Endothelial cell of umbilical vein (primary cell): ENCODE data around the gene APP. TPM values are rescaled to one million over a fixed set of nuclear protein-coding genes. Genes with fewer than 3 reads are reported as not detected.

ENCODE experiments used
- BruUV-seq: library from RNA; stranded (reverse); fragments of 400-500 nt; replicated peaks from 2 replicates; lab custom pipeline; 2021; lab: Mats Ljungman, UMichigan
- CTCF ChIA-PET: fragments of 300-600, 350-600 bp; sonication (Branson Sonifier 250); formaldehyde crosslinking; loops from one replicate; lab custom pipeline; 2021; ENCODE audit warnings: antibody characterized with exemption, inconsistent platforms; lab: Charles Lee
- POLR2A ChIA-PET: fragments of 300-600, 350-600 bp; sonication (Branson Sonifier 250); formaldehyde crosslinking; loops from one replicate; lab custom pipeline; 2021; ENCODE audit warnings: antibody characterized with exemption, inconsistent platforms; lab: Charles Lee
- DNase-seq: peaks from one replicate; pipeline ENCODE4 v3.0.0-alpha.2; 2011; ENCODE audit warnings: low read depth, low spot score
- FAIRE-seq: peaks from 2 replicates; lab custom pipeline; 2011; peaks lifted over from hg19 to GRCh38; lab: Jason Lieb, UNC
- H2AFZ ChIP-seq: 2 replicates; pipeline ENCODE4 v1.6.0; 2012; ENCODE audit warnings: low read depth, low read length, control low read depth, inconsistent platforms
- H3K27ac ChIP-seq: 2 replicates; pipeline ENCODE4 v1.5.1; 2011; ENCODE audit warnings: low read depth, mild to moderate bottlenecking, control low read depth, low read length, moderate library complexity; ENCODE audit not compliant: insufficient read depth
- H3K27me3 ChIP-seq, 2 experiments: 2 replicates each; pipeline versions ENCODE4 v1.6.0 to v1.6.1; 2011; ENCODE audit warnings: low read length in 2 of 2, mixed read lengths in 1 of 2; ENCODE audit not compliant: control insufficient read depth in 2 of 2, insufficient read depth in 2 of 2
- H3K36me3 ChIP-seq, 2 experiments: 2 replicates in 1 of 2; 3 replicates in 1 of 2; pipeline ENCODE4 v1.5.1; 2011; ENCODE audit warnings: low read length in 2 of 2, mild to moderate bottlenecking in 1 of 2, moderate library complexity in 1 of 2; ENCODE audit not compliant: control insufficient read depth in 2 of 2, insufficient read depth in 2 of 2; ENCODE audit errors: extremely low read depth in 1 of 2
- H3K4me1 ChIP-seq: 3 replicates; pipeline ENCODE4 v1.5.1; 2011; ENCODE audit warnings: mild to moderate bottlenecking, low read length; ENCODE audit not compliant: control insufficient read depth, insufficient read depth; ENCODE audit errors: extremely low read depth
- H3K4me2 ChIP-seq: 2 replicates; pipeline ENCODE4 v1.6.1; 2011; ENCODE audit warnings: low read length, control low read depth, mixed read lengths; ENCODE audit not compliant: insufficient read depth
- H3K4me3 ChIP-seq, 3 experiments: fragments of 200-600 bp in 1 of 3; sonication (generic), shearing (Covaris generic) in 1 of 3; replicated peaks in 1 of 3; 2 replicates each; pipeline ENCODE4 v1.5.1; 2011 to 2016; ENCODE audit warnings: control low read depth in 3 of 3, low read length in 3 of 3, mild to moderate bottlenecking in 2 of 3, inconsistent platforms in 1 of 3, low read depth in 1 of 3, moderate library complexity in 1 of 3; ENCODE audit not compliant: insufficient read depth in 1 of 3
- H3K79me2 ChIP-seq: 2 replicates; pipeline ENCODE4 v1.6.0; 2012; ENCODE audit warnings: low read length, inconsistent platforms; ENCODE audit not compliant: control insufficient read depth, insufficient read depth
- H3K9ac ChIP-seq: replicated peaks from 2 replicates; pipeline ENCODE3; 2011; ENCODE audit warnings: low read length, control low read depth; ENCODE audit not compliant: insufficient read depth; ENCODE audit errors: extremely low read depth
- H3K9me1 ChIP-seq: replicated peaks from 3 replicates; pipeline ENCODE4 v1.6.0; 2011; ENCODE audit warnings: mild to moderate bottlenecking, low read length; ENCODE audit not compliant: control insufficient read depth, insufficient read depth; ENCODE audit errors: extremely low read depth
- H3K9me3 ChIP-seq: replicated peaks from 2 replicates; pipeline ENCODE4 v1.5.1; 2012; ENCODE audit warnings: low read length, inconsistent platforms; ENCODE audit not compliant: control insufficient read depth, insufficient read depth
- H4K20me1 ChIP-seq: replicated peaks from 2 replicates; pipeline ENCODE3; 2011; ENCODE audit warnings: mild to moderate bottlenecking, low read length; ENCODE audit not compliant: control insufficient read depth, insufficient read depth; ENCODE audit errors: extremely low read depth
- CTCF ChIP-seq, 2 donors: IDR thresholded peaks; 1 replicate in 1 of 2; 2 replicates in 1 of 2; pipeline ENCODE4 v1.5.1; 2011; ENCODE audit warnings: low read length in 2 of 2, mild to moderate bottlenecking in 2 of 2, moderate library complexity in 2 of 2, control low read depth in 1 of 2, inconsistent platforms in 1 of 2, low read depth in 1 of 2; ENCODE audit not compliant: insufficient read depth in 1 of 2; ENCODE audit errors: extremely low read depth in 1 of 2
- FOS ChIP-seq: IDR thresholded peaks from 2 replicates; pipeline ENCODE4 v1.6.1; 2011; ENCODE audit warnings: mild to moderate bottlenecking, low read length, moderate library complexity, borderline replicate concordance; ENCODE audit not compliant: insufficient read depth
- GATA2 ChIP-seq: IDR thresholded peaks from 2 replicates; pipeline ENCODE4 v1.7.0; 2011; ENCODE audit warnings: low read depth, mild to moderate bottlenecking, moderate library complexity, mixed read lengths, low read length; ENCODE audit not compliant: insufficient read length, insufficient read depth
- JUN ChIP-seq: IDR thresholded peaks from 2 replicates; pipeline ENCODE4 v1.6.1; 2011; ENCODE audit warnings: borderline replicate concordance, low read depth; ENCODE audit not compliant: insufficient read length, insufficient read depth
- POLR2A ChIP-seq: IDR thresholded peaks from 2 replicates; pipeline ENCODE4 v1.6.1; 2012; ENCODE audit warnings: low read depth, mild to moderate bottlenecking, control low read depth, low read length
- POLR2AphosphoS5 ChIP-seq: IDR thresholded peaks from 2 replicates; pipeline ENCODE4 v1.6.1; 2012; ENCODE audit warnings: low read depth, mild to moderate bottlenecking, control low read depth, low read length, moderate library complexity; ENCODE audit not compliant: insufficient read depth
- dilution Hi-C: fragments of 300-500 bp; cut with MboI; formaldehyde crosslinking; loops from one replicate; pipeline ENCODE4 v1.15.0; 2019; ENCODE audit warnings: low sequenced_read_pairs; ENCODE audit not compliant: extremely low pct_ligation_motif_present
- intact Hi-C: fragments of 100-400 bp; cut with micrococcal nuclease; formaldehyde crosslinking; loops from one replicate; pipeline ENCODE4 v1.10.0; 2022
- polyA plus RNA-seq, 4 experiments: library from polyadenylated mRNA; depleted of rRNA in 3 of 4; stranded (reverse) in 3 of 4; unstranded in 1 of 4; fragments of >200 nt; gene quantifications; 2 replicates each; pipeline versions ENCODE4 v1.2.1 to v1.2.3, GENCODE V29; 2011 to 2012; ENCODE audit warnings: missing spikeins in 1 of 4
- total RNA-seq: library from RNA; stranded (reverse); gene quantifications from 2 replicates; pipeline ENCODE4 v1.2.3, GENCODE V29; 2021
- TF ChIP-seq, protein P1 (sequence below): IDR thresholded peaks from 2 replicates; pipeline ENCODE4 v1.6.1; 2011; ENCODE audit not compliant: insufficient read depth, insufficient read length

APP gene
- total and polyA plus RNA-seq, 2 donors (not counting 3 experiments of a cell fraction or from before 2014, with no cell fraction given), result 914 to 928 TPM

- Histone ChIP-seq H3K79me2 (no peaks in the 10 kb centered on the region), H3K4me2 (no peak overlapping the region), H3K27ac (no peak overlapping the region), H3K27me3 (peaks cover 1 to 9% of the 10 kb centered on the region in 2 experiments), H3K9ac (no peak overlapping the region), H2AFZ (no peak overlapping the region), H3K9me1 (no peaks in the 10 kb centered on the region), H3K36me3 (no peaks in the 10 kb centered on the region), H3K4me3 (no peak overlapping the region), H3K4me1 (no peaks in the 10 kb centered on the region), H4K20me1 (no peaks in the 10 kb centered on the region), H3K9me3 (no peaks in the 10 kb centered on the region)
- POLR2A ChIA-PET, result no interaction called here
- dilution Hi-C loops, result no loop called here
- intact Hi-C loops, result no loop called here
- TF ChIP-seq POLR2AphosphoS5, result no peak
- no peak for TF ChIP-seq JUN
- DNase-seq, result no peak
- no peak for FAIRE-seq
- CTCF ChIA-PET, result no interaction called here
- BruUV-seq, result no TSS peak
Observed at GRCh38 chr21:25859235-25859929, 311.2 kb downstream of the APP start.

DNA sequence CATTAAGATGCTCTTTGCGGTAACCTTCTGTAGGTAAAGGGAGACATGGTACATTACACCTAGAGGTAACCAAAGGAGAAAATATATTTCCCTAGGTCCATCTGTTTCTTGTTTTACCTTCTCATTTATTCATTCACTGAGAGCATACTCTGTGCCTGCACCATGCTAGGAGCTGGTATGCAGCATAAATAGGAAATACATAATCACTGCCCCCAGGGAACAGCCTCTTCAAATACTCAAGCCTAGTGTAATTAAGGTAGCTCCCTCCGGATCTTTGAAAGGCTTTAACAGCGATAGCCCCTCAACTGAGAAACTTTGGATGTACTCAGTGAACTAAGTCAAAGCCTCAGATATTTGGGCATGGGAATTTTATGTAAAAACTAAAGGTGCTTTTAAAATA lies 312.2 kb downstream of the APP start:
- Histone ChIP-seq H3K9ac (no peak overlapping the region), H3K79me2 (no peaks in the 10 kb centered on the region), H3K4me1 (no peaks in the 10 kb centered on the region), H2AFZ (no peak overlapping the region), H3K9me1 (no peaks in the 10 kb centered on the region), H3K27ac (no peak overlapping the region), H3K27me3 (peaks cover 1 to 9% of the 10 kb centered on the region in 2 experiments), H4K20me1 (no peaks in the 10 kb centered on the region), H3K36me3 (no peaks in the 10 kb centered on the region), H3K9me3 (no peaks in the 10 kb centered on the region), H3K4me2 (no peak overlapping the region), H3K4me3 (no peak overlapping the region)
- POLR2A ChIA-PET, result no interaction called here
- intact Hi-C loops, result no loop called here
- TF ChIP-seq CTCF (IDR thresholded peaks at IDR 0.05; ENCODE audit: extremely low read depth in 1 of 2, insufficient read depth in 1 of 2, low read depth in 1 of 2, low read length in 2 of 2) (no peak), POLR2AphosphoS5 (no peak), GATA2 (no peak), FOS (no peak), JUN (no peak), POLR2A (no peak)
- TF ChIP-seq, protein P1, sequence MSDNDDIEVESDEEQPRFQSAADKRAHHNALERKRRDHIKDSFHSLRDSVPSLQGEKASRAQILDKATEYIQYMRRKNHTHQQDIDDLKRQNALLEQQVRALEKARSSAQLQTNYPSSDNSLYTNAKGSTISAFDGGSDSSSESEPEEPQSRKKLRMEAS, result no peak
- CTCF ChIA-PET, result interaction anchor here (1.0 kb wide), 1 partner anchor 20 kb away, joined by 4 read pairs; no protein-coding TSS in a partner anchor
- FAIRE-seq (no peak), DNase-seq (no peak)
- BruUV-seq, result no TSS peak
- dilution Hi-C loops, result no loop called here
